Neutrophil (primary cell): ENCODE data around the gene ARG2.

Source experiments
- H3K27ac ChIP-seq: fragments of 200-600 bp; sonication (generic); 2 replicates; pipeline ENCODE4 v1.5.1; 2016; ENCODE audit warnings: mild to moderate bottlenecking, moderate library complexity
- H3K27me3 ChIP-seq: fragments of 200-600 bp; sonication (generic); 2 replicates; pipeline ENCODE4 v1.6.0; 2016; ENCODE audit warnings: mild to moderate bottlenecking
- H3K36me3 ChIP-seq: fragments of 200-600 bp; sonication (generic); 2 replicates; pipeline ENCODE4 v1.5.1; 2017
- H3K4me1 ChIP-seq, 2 experiments: fragments of 200-600 bp in 1 of 2; sonication (generic) in 1 of 2; 1 replicate in 1 of 2; 2 replicates in 1 of 2; pipeline versions ENCODE4 v1.5.1 to v1.6.1; 2013 to 2016; ENCODE audit warnings: low read depth in 1 of 2, low read length in 1 of 2, mild to moderate bottlenecking in 1 of 2, moderate library complexity in 1 of 2; ENCODE audit not compliant: control insufficient read depth in 1 of 2, insufficient read depth in 1 of 2
- H3K4me3 ChIP-seq, 2 experiments: fragments of 200-600 bp in 1 of 2; sonication (generic) in 1 of 2; 1 replicate in 1 of 2; 2 replicates in 1 of 2; pipeline ENCODE4 v1.5.1; 2013 to 2016; ENCODE audit warnings: low read depth in 1 of 2, low read length in 1 of 2, mild to moderate bottlenecking in 1 of 2, moderate library complexity in 1 of 2
- H3K9me3 ChIP-seq: fragments of 200-600 bp; sonication (generic); 2 replicates; pipeline ENCODE4 v1.5.1; 2016
- CTCF ChIP-seq: fragments of 200-600 bp; sonication (generic); IDR thresholded peaks from 2 replicates; pipeline ENCODE4 v1.5.1; 2016; ENCODE audit warnings: antibody characterized with exemption

Gene ARG2

GRCh38 chr14:67581643-67582042 lies 38.1 kb upstream of the ARG2 start:
- H3K9me3 ChIP-seq, result no peaks in the 10 kb centered on the region
- no peaks in the 10 kb centered on the region for H3K4me1 ChIP-seq
- H3K27ac ChIP-seq, result no peak overlapping the region
- H3K4me3 ChIP-seq, result no peak overlapping the region
- no peaks in the 10 kb centered on the region for H3K27me3 ChIP-seq
- H3K36me3 ChIP-seq, result no peaks in the 10 kb centered on the region
- no peak for TF ChIP-seq CTCF

- TF ChIP-seq CTCF, result no peak
- no peaks in the 10 kb centered on the region for H3K27me3 ChIP-seq
- H3K4me3 ChIP-seq, result no peak overlapping the region
- no peaks in the 10 kb centered on the region for H3K9me3 ChIP-seq
- no peak overlapping the region for H3K27ac ChIP-seq
- H3K36me3 ChIP-seq, result no peaks in the 10 kb centered on the region
- no peaks in the 10 kb centered on the region for H3K4me1 ChIP-seq
Measured at GRCh38 chr14:67582061-67582460, 37.7 kb upstream of the ARG2 start.

- Histone ChIP-seq H3K27ac (no peak overlapping the region), H3K4me1 (no peaks in the 10 kb centered on the region), H3K36me3 (peaks cover 11% of the 10 kb centered on the region), H3K27me3 (no peaks in the 10 kb centered on the region), H3K9me3 (no peaks in the 10 kb centered on the region), H3K4me3 (no peak overlapping the region)
- peak; percentile 27 for TF ChIP-seq CTCF
Measured at GRCh38 chr14:67583711-67584644, 35.7 kb upstream of the ARG2 start.

GRCh38 chr14:67584978-67585377 lies 34.7 kb upstream of the ARG2 start:
- H3K27me3 ChIP-seq, result no peaks in the 10 kb centered on the region
- H3K4me3 ChIP-seq, result no peak overlapping the region
- H3K27ac ChIP-seq, result no peak overlapping the region
- no peak for TF ChIP-seq CTCF
- H3K36me3 ChIP-seq, result peaks cover 15% of the 10 kb centered on the region
- no peaks in the 10 kb centered on the region for H3K4me1 ChIP-seq
- no peaks in the 10 kb centered on the region for H3K9me3 ChIP-seq

- Histone ChIP-seq H3K9me3 (no peaks in the 10 kb centered on the region), H3K27ac (no peak overlapping the region), H3K4me1 (no peaks in the 10 kb centered on the region), H3K36me3 (peaks cover 24% of the 10 kb centered on the region), H3K4me3 (no peak overlapping the region), H3K27me3 (no peaks in the 10 kb centered on the region)
- TF ChIP-seq CTCF, result no peak
Measured at GRCh38 chr14:67586369-67586768, 33.4 kb upstream of the ARG2 start.
